ENCODE data around the gene PAK6.

- no peak for TF ChIP-seq CTCF (conservative IDR thresholded peaks at IDR 0.05; ENCODE audit: low read depth in 2 of 2)
- TF ChIP-seq CREB1 (CRISPR knock-in tag; IDR thresholded peaks at IDR 0.05; ENCODE audit: low read depth) = no peak
- TF ChIP-seq, protein P1, sequence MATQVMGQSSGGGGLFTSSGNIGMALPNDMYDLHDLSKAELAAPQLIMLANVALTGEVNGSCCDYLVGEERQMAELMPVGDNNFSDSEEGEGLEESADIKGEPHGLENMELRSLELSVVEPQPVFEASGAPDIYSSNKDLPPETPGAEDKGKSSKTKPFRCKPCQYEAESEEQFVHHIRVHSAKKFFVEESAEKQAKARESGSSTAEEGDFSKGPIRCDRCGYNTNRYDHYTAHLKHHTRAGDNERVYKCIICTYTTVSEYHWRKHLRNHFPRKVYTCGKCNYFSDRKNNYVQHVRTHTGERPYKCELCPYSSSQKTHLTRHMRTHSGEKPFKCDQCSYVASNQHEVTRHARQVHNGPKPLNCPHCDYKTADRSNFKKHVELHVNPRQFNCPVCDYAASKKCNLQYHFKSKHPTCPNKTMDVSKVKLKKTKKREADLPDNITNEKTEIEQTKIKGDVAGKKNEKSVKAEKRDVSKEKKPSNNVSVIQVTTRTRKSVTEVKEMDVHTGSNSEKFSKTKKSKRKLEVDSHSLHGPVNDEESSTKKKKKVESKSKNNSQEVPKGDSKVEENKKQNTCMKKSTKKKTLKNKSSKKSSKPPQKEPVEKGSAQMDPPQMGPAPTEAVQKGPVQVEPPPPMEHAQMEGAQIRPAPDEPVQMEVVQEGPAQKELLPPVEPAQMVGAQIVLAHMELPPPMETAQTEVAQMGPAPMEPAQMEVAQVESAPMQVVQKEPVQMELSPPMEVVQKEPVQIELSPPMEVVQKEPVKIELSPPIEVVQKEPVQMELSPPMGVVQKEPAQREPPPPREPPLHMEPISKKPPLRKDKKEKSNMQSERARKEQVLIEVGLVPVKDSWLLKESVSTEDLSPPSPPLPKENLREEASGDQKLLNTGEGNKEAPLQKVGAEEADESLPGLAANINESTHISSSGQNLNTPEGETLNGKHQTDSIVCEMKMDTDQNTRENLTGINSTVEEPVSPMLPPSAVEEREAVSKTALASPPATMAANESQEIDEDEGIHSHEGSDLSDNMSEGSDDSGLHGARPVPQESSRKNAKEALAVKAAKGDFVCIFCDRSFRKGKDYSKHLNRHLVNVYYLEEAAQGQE (IDR thresholded peaks at IDR 0.05; ENCODE audit: unreplicated experiment) = no peak
- no peak for TF ChIP-seq NANOG (IDR thresholded peaks at IDR 0.05; ENCODE audit: borderline replicate concordance)
- TF ChIP-seq, protein P2, sequence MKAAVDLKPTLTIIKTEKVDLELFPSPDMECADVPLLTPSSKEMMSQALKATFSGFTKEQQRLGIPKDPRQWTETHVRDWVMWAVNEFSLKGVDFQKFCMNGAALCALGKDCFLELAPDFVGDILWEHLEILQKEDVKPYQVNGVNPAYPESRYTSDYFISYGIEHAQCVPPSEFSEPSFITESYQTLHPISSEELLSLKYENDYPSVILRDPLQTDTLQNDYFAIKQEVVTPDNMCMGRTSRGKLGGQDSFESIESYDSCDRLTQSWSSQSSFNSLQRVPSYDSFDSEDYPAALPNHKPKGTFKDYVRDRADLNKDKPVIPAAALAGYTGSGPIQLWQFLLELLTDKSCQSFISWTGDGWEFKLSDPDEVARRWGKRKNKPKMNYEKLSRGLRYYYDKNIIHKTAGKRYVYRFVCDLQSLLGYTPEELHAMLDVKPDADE (IDR thresholded peaks at IDR 0.05) = no peak
- TF ChIP-seq POLR2AphosphoS5 (IDR thresholded peaks at IDR 0.05; ENCODE audit: low read depth) = no peak
- TF ChIP-seq EZH2phosphoT487 (IDR thresholded peaks at IDR 0.05; ENCODE audit: unreplicated experiment) = no peak
- no peak for TF ChIP-seq EZH2 (IDR thresholded peaks at IDR 0.05; ENCODE audit: low read depth, unreplicated experiment)
- TF ChIP-seq, protein P3, sequence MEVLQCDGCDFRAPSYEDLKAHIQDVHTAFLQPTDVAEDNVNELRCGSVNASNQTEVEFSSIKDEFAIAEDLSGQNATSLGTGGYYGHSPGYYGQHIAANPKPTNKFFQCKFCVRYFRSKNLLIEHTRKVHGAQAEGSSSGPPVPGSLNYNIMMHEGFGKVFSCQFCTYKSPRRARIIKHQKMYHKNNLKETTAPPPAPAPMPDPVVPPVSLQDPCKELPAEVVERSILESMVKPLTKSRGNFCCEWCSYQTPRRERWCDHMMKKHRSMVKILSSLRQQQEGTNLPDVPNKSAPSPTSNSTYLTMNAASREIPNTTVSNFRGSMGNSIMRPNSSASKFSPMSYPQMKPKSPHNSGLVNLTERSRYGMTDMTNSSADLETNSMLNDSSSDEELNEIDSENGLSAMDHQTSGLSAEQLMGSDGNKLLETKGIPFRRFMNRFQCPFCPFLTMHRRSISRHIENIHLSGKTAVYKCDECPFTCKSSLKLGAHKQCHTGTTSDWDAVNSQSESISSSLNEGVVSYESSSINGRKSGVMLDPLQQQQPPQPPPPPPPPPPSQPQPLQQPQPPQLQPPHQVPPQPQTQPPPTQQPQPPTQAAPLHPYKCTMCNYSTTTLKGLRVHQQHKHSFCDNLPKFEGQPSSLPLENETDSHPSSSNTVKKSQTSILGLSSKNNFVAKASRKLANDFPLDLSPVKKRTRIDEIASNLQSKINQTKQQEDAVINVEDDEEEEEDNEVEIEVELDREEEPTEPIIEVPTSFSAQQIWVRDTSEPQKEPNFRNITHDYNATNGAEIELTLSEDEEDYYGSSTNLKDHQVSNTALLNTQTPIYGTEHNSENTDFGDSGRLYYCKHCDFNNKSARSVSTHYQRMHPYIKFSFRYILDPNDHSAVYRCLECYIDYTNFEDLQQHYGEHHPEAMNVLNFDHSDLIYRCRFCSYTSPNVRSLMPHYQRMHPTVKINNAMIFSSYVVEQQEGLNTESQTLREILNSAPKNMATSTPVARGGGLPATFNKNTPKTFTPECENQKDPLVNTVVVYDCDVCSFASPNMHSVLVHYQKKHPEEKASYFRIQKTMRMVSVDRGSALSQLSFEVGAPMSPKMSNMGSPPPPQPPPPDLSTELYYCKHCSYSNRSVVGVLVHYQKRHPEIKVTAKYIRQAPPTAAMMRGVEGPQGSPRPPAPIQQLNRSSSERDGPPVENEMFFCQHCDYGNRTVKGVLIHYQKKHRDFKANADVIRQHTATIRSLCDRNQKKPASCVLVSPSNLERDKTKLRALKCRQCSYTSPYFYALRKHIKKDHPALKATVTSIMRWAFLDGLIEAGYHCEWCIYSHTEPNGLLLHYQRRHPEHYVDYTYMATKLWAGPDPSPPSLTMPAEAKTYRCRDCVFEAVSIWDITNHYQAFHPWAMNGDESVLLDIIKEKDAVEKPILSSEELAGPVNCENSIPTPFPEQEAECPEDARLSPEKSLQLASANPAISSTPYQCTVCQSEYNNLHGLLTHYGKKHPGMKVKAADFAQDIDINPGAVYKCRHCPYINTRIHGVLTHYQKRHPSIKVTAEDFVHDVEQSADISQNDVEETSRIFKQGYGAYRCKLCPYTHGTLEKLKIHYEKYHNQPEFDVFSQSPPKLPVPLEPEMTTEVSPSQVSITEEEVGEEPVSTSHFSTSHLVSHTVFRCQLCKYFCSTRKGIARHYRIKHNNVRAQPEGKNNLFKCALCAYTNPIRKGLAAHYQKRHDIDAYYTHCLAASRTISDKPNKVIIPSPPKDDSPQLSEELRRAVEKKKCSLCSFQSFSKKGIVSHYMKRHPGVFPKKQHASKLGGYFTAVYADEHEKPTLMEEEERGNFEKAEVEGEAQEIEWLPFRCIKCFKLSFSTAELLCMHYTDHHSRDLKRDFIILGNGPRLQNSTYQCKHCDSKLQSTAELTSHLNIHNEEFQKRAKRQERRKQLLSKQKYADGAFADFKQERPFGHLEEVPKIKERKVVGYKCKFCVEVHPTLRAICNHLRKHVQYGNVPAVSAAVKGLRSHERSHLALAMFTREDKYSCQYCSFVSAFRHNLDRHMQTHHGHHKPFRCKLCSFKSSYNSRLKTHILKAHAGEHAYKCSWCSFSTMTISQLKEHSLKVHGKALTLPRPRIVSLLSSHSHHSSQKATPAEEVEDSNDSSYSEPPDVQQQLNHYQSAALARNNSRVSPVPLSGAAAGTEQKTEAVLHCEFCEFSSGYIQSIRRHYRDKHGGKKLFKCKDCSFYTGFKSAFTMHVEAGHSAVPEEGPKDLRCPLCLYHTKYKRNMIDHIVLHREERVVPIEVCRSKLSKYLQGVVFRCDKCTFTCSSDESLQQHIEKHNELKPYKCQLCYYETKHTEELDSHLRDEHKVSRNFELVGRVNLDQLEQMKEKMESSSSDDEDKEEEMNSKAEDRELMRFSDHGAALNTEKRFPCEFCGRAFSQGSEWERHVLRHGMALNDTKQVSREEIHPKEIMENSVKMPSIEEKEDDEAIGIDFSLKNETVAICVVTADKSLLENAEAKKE (CRISPR knock-in tag; IDR thresholded peaks at IDR 0.05) = no peak
- no peak for TF ChIP-seq ZNF114 (CRISPR knock-in tag; IDR thresholded peaks at IDR 0.05)
- no peak for TF ChIP-seq STAT1 (IDR thresholded peaks at IDR 0.05; ENCODE audit: unreplicated experiment)
- TF ChIP-seq JUNB (IDR thresholded peaks at IDR 0.05; ENCODE audit: unreplicated experiment) = no peak
- TF ChIP-seq ZNF331 (CRISPR knock-in tag; IDR thresholded peaks at IDR 0.05; ENCODE audit: low read depth) = no peak
Observed at GRCh38 chr15:40316931-40317330, 78.1 kb downstream of the PAK6 start.

Data from GM23338 (cell line).